Endometrial microvascular endothelial cells (primary cell): ENCODE measurements around the gene NRM. TPM values are rescaled to one million over a fixed set of nuclear protein-coding genes. Genes with fewer than 3 reads are reported as not detected.

ENCODE experiments used
- in situ Hi-C: cut with HindIII; loops from 2 replicates; pipeline ENCODE4 v1.10.0; 2017; ENCODE audit warnings: low sequenced_read_pairs, low pct_unique_long_range_greater_than_20kb; ENCODE audit errors: inconsistent ontology term
- total RNA-seq: library from RNA; depleted of rRNA; stranded (reverse); fragments of >200 nt; gene quantifications from one replicate; pipeline ENCODE4 v1.2.3, GENCODE V29; 2015; ENCODE audit errors: inconsistent ontology term

The NRM gene
- total RNA-seq, 1 donor from 2014 or later, result 30.8 TPM

DNA sequence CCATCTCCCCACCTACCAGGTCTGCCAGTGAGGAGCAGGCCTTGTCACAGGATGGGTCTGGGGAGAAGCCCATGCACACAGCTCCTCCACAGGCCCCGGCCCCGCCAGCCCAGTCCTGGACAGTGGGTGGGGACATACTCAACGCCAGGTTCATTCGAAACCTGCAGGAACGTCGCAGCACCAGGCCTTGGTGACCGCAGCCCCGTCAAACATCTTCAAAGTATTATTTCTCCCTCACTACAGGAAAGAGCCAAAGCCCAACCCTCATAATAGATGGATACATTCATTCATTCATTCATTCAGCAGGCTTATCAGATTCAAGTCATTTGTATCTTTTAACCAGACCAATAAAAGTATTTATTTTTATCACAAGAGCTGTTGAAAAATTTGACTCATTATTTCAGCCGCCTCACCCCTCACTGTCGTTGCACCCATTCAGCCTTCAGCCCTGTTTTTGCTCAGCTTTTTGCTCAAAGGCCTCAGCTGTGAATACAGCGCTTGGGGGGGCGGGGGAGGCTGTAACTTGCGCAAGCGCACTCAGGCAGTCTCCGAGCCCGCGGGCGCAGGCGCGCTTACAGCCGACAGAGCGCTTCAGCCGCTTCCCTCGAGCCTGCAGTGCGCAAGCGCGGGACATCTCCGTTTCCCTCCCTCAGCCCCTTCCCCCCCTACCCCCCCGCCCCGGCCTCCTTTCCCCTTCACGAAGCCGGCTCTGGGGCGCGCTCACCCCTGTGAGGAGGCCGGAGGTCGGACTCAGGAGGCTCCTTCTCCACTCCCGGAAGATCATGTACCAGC is 44.1 kb downstream of the NRM start, which contains the start of gene C6orf136:
C6orf136 (plus strand) TSS at position 684 of the 792 bp plus-strand sequence; CDS start at position 783, 99 bp downstream.
- in situ Hi-C loops, result no loop called here

DNA sequence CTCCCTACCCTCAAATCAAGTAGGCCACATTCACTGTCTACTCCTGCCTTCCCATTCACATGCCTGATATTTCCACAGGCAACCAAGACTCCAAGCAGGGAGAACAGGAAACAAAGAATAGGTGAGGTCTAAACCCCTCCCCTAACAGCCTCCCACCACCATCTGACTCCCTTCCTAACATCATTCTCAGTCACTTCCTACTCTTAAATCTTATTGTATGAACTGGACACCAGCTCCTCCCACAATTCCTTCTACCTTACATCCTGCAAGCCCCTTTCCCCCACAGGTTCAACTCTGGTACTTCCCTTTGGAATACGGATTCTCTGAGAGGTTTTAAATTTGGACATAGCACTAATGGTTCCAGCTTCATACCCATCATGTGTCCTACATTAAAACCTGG is 44.8 kb downstream of the NRM start:
- in situ Hi-C loops, result no loop called here

DNA sequence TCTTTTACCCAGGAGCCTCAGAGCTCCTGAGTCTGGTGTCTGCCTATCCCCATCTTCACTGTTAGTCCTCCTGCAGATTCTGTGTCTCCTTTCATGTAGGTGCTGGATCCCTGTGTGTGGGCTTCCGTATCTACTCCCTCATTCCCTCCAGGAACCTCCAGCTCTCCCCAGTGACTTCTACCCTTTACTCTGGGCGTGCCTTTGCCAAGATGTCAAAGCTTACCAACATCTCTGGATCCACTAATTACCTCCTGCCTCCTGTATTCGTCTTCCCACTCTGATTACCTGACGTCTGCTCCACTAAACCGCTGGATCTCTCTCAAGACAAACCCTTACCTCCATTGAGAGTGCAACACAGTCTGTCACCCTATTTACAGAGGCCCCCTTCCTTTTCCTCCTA is 46.0 kb downstream of the NRM start:
- in situ Hi-C loops, result no loop called here

DNA sequence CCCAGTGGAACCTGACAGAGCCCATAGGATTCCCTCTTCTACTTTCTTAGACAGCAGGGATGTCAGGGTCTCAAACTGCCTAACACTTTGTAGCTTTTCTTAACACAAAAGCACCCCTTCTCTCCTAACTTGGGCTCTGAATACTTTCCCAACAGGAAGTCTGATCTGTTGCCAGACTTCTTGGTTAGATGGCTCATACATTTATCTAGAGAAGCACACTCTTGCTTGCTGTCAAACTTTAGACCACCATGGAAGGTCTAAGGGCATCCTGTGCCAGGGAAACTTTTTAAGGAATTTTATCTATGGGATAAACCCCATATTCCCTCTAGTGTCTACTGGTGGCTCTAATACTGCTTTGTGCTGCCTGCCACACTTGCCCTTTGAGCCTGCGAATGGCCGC is 47.1 kb downstream of the NRM start:
- in situ Hi-C loops, result no loop called here

DNA sequence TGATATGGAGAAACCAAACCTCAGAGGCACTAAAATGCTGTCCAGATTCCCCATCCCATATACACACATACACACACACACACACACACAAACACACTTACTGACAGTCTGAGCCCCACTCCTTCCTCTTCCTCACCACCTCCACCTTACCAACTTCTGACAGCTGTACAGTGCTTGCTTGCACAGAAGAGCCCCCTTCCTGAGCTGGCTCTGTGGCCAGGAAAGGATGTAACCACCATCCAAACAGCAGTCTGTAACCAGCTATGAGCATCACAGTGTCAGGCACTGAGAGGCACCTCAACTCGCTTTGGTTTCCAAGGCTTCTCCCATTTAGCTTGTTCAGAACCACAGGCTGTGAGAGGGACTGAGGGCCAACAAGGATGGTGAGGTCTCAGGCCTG is 49.7 kb downstream of the NRM start:
- in situ Hi-C loops, result no loop called here

DNA sequence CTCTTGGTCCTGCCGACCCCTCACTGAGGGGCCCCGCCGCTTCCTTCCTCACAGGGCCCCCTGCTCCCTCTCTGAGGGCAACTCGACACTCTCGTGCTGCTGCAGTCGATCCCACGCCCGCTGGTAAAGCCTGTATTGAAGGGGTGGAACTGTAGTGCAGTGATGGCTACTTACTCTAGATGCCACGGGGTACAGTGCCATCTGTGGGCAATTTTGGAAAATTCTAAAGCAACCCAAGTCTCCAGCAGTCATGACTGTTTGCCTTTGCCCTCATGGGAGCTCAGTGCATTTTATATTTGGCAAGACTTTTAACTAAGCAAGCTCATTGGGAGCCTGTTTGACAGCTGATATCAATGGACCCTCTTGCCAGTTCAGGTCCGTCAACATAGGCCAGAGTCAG is 50.3 kb downstream of the NRM start:
- in situ Hi-C loops, result no loop called here

Other genes with a start within 250 kb of the NRM start
- 514 TPM for gene HLA-E, start 201.5 kb downstream of the NRM start, total RNA-seq
- 58.6 TPM for gene GNL1, start 134.5 kb downstream of the NRM start, total RNA-seq
- 2.2 TPM for gene PRR3, start 133.7 kb downstream of the NRM start, total RNA-seq
- 35.9 TPM for gene ABCF1, start 119.5 kb downstream of the NRM start, total RNA-seq
- 25.4 TPM for gene PPP1R10, start 73.7 kb downstream of the NRM start, total RNA-seq
- gene MRPS18B, start 73.1 kb downstream of the NRM start, total RNA-seq, result 50.0 TPM
- 4.1 TPM for gene ATAT1, start 64.1 kb downstream of the NRM start, total RNA-seq
- 13.4 TPM for gene C6orf136, start 43.9 kb downstream of the NRM start, total RNA-seq
- 39.8 TPM for gene DHX16, start 18.0 kb downstream of the NRM start, total RNA-seq
- 86.2 TPM for gene PPP1R18, start 4.3 kb downstream of the NRM start, total RNA-seq
- 17.1 TPM for gene MDC1, start 26.3 kb upstream of the NRM start, total RNA-seq
- gene TUBB, start 29.4 kb upstream of the NRM start, total RNA-seq, result 1,274 TPM
- 133 TPM for gene FLOT1, start 51.7 kb upstream of the NRM start, total RNA-seq
- gene IER3, start 53.6 kb upstream of the NRM start, total RNA-seq, result 76.4 TPM
- gene DDR1, start 193.5 kb upstream of the NRM start, total RNA-seq, result 16.6 TPM
- 11.6 TPM for gene GTF2H4, start 217.2 kb upstream of the NRM start, total RNA-seq
- gene VARS2, start 223.3 kb upstream of the NRM start, total RNA-seq, result 37.4 TPM
- not detected for gene SFTA2, start 241.2 kb upstream of the NRM start, total RNA-seq
- gene MUCL3, start 250.0 kb upstream of the NRM start, total RNA-seq, result not detected